GM12872 (cell line): ENCODE results near the gene STRA6.

Experiments
- TF ChIP-seq, protein P1 (sequence below): IDR thresholded peaks from 3 replicates; pipeline ENCODE4 v1.5.1; 2011; ENCODE audit warnings: low read depth, mild to moderate bottlenecking, low read length, moderate library complexity; ENCODE audit not compliant: insufficient read depth

Gene STRA6

DNA sequence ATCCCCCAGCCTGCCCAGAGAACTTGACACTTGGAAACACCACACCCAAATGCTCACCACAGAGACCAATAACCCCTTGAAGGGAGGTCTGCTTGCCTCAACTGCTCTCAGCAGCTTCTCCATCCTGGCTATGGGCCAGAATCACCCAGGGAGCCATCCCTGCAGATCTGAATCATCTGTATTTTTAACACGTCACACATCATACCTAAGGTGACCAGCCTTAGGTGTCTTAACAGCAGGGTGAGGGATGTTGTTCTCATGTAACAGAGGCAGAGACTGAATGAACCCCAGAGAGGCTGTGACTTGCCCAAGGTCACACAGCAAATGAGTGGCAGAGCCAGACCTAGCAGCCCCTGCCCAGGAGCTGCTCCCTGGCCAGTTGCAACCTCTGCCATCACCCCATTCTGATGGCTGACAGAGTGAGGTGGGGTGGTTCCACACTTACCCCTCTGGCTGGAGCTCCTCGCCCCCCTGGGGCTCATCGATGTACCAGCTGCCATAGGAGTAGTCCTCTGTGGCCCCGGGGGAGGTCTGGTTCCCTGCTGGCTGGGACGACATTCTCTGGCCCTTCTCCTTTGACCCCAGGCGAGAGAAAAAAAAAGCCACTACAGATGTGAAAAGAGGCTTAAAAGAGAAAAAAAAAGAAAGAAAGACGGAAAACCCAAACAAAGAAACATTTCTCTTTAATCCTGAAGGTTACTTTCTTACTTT, 722 bp downstream of the STRA6 start:
- TF ChIP-seq, protein P1, sequence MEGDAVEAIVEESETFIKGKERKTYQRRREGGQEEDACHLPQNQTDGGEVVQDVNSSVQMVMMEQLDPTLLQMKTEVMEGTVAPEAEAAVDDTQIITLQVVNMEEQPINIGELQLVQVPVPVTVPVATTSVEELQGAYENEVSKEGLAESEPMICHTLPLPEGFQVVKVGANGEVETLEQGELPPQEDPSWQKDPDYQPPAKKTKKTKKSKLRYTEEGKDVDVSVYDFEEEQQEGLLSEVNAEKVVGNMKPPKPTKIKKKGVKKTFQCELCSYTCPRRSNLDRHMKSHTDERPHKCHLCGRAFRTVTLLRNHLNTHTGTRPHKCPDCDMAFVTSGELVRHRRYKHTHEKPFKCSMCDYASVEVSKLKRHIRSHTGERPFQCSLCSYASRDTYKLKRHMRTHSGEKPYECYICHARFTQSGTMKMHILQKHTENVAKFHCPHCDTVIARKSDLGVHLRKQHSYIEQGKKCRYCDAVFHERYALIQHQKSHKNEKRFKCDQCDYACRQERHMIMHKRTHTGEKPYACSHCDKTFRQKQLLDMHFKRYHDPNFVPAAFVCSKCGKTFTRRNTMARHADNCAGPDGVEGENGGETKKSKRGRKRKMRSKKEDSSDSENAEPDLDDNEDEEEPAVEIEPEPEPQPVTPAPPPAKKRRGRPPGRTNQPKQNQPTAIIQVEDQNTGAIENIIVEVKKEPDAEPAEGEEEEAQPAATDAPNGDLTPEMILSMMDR = no peak

DNA sequence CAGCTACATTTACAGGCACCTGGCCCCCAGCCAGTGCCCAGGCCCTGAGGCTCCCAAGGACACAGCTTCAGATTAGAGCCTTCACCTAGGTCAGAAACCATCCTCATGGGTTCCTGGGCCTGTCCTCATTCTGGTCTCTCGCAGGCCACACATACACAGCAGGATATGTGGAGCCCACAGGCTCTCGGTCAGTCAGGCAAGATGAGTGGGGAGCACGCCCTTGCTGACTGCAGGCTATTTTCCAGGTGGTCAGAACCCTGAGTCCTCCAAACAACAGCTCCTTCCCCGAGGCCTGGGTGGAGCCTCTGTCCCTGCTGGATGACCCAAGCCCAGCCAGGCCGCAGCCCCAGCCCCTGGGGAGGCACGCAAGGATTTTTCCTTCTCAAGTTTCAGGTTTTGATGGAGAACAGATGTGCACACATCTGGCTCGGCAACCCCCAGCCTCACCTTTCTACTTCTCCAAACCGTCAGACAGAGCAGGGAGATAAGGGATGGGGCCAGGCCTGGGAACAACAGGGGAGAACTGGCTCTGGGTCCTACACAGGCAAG, 1.6 kb downstream of the STRA6 start:
- TF ChIP-seq, protein P1 = no peak

DNA sequence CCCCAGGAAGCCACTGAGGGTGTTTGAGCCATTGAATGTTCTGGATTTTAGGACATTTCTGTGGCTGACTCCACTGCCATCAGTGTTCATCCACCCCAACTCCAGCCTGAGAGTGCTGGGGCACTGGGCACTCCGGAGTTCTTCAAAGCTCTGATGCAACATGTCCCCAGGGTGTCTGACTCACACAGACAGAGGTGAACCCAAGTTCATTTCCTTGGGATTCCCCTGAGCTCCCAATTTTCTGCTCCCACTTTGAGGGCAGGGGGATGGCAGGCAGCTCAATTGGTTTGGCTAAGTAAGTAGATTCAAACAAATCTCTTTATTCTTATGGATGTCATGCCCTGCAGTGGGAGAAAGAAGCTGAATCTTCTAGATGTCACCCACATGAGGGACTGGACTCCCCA, 2.2 kb downstream of the STRA6 start:
- TF ChIP-seq, protein P1 = no peak

DNA sequence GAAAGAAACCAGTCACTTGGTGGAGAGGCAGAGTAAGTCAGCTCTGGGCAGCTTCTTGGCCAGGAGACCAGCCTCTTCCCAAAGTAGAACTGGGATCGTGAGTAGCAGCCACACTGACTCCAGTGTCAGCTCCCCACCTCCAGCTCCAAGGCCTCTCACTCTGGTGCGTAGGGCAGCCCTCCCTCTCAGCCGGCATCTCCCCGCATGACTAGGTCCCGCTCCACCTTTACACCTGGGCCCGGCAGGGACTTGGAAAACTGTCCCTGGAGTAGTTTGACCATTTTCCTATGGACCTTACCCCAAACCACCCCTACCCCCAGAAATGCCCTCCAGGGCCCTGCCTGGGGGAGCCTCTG, 3.3 kb downstream of the STRA6 start:
- TF ChIP-seq, protein P1 = no peak

DNA sequence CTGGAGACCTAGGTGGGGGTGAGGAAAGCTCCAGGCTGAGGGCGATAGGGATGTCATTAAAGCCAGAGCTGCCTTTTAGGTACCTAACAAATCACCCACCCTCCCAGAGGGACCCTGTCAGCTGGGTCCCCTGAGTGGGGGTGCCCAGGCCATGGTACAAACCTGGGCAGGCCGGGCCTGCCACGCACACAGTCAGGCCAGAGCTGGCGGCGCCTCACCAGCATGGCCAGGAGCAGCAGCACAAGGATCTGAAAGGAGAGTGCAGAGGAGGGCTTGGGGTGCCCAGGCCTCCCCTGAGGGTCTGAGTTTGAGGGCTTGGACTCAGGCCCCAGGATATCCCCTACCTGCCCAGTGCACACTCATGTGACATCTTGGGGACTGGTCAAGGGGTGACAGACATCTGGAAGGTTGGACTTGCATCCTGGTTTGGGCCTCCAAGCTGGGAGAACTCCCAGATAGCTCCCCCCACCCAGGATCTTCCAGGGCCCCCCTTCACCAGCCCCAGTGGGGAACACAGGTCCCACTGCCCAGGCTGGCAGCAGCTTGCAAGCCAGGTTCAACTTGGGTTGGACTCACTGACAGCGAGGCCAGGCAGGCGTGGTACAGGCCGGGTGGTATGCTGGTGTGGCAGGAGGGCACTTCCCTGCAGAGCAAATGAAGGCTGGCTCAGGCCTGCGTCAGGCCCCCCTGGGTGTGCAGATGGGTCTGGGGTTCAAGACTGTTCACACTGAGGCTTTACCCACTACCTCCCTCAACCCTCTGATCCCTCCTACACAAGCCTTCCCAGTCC, 5.2 kb downstream of the STRA6 start:
- TF ChIP-seq, protein P1 = no peak

DNA sequence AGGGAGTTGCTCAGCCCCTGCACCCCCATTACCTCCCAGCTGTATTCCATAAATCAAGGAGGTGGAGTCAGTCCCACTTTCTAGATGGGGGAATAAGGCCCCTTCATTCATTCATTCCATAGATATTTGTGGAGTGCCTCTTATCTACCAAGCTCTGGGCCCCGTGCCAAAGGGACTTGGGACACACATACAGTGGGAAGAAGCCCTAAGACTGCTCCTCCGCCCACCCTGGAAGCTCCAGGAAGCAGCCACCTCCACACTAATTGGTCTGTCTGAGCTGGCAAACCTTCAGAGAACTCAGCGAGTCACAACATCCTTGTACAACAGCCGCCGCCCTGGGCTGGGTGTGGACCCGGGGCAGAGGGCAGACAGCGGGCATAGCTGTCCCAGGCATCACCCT, 6.4 kb downstream of the STRA6 start:
- TF ChIP-seq, protein P1 = no peak
